Omental fat pad (tissue), 4 donors: Measurements from ENCODE around the gene NFKBIL1. TPM values are rescaled to one million over a fixed set of nuclear protein-coding genes. Genes with fewer than 3 reads are reported as not detected.

Experiments used
- ATAC-seq: fragments of 150-250 bp; one replicate; pipeline ENCODE4 v1.9.1; 2016; ENCODE audit warnings: mild to moderate bottlenecking, moderate library complexity; ENCODE audit not compliant: low FRiP score
- DNase-seq: peaks from one replicate; pipeline ENCODE4 v3.0.0-alpha.2; 2019; ENCODE audit warnings: low spot score
- total RNA-seq, 4 donors: library from RNA; depleted of rRNA; stranded (reverse); fragments of >200 nt; gene quantifications; one replicate each; pipeline ENCODE4 v1.1.0, GENCODE V29; 2016
- TF ChIP-seq, protein P1 (sequence below), 3 donors: fragments of 450-650 bp; IDR thresholded peaks; one replicate each; pipeline ENCODE4 v1.5.1; 2016 to 2017; ENCODE audit warnings: antibody characterized with exemption in 3 of 3, mild to moderate bottlenecking in 3 of 3, moderate library complexity in 2 of 3

Gene NFKBIL1
- total RNA-seq, 4 donors from 2014 or later, result 11.0 to 21.6 (median 16.3) TPM

DNA sequence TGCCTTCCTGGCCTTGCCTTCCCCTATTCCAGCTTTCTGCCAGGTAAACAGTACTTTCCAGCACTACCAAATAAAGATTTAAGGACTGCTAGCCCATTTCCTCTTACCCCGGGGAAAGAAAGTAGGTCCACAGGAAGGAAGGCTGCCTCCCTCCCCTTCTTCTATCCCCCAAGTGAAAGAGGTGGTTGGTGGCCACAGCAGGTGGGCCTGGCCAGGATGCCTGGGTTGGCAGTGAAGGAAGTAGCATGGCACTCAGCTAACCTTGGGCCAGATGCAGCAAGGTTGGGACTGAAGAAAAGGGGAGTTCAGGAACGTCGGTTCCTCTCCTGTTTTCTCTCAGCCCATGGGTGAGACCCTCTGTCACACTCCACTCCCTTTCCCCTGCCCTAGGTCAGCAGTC lies 8.9 kb downstream of the NFKBIL1 start:
- ATAC-seq, result no peak
- TF ChIP-seq, protein P1, sequence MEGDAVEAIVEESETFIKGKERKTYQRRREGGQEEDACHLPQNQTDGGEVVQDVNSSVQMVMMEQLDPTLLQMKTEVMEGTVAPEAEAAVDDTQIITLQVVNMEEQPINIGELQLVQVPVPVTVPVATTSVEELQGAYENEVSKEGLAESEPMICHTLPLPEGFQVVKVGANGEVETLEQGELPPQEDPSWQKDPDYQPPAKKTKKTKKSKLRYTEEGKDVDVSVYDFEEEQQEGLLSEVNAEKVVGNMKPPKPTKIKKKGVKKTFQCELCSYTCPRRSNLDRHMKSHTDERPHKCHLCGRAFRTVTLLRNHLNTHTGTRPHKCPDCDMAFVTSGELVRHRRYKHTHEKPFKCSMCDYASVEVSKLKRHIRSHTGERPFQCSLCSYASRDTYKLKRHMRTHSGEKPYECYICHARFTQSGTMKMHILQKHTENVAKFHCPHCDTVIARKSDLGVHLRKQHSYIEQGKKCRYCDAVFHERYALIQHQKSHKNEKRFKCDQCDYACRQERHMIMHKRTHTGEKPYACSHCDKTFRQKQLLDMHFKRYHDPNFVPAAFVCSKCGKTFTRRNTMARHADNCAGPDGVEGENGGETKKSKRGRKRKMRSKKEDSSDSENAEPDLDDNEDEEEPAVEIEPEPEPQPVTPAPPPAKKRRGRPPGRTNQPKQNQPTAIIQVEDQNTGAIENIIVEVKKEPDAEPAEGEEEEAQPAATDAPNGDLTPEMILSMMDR (IDR thresholded peaks at IDR 0.05), result no peak
- no peak for DNase-seq

DNA sequence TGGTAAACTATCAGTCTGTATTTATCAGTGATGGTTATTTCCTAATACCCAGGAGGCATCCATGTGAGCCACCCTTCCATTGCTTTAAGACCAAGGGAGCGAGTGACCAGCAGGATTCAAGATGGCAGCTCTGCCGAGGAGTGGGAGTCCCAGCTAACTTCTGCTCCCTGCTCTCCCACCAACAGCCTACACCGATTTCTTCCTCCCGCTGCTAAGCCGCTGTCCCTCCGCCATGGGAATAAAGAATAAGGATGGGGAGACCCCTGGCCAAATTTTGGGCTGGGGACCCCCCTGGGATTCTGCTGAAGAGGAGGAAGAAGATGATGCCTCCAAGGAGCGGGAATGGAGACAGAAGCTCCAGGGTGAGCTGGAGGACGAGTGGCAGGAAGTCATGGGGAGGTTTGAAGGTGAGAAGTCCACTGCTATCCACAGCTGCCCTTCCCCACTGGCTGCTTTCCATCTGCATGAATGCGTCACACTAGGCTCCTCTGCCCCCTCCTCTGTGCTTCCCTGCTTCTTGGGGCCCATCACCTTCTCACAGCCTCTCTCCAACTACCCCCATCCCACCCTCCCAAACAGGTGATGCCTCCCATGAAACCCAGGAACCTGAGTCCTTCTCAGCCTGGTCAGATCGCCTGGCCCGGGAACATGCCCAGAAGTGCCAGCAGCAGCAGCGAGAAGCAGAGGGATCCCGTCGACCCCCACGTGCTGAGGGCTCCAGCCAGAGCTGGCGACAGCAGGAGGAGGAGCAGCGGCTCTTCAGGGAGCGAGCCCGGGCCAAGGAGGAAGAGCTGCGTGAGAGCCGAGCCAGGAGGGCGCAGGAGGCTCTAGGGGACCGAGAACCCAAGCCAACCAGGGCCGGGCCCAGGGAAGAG lies 10.3 kb downstream of the NFKBIL1 start:
- DNase-seq (no peak), ATAC-seq (no peak)
- TF ChIP-seq, protein P1 (IDR thresholded peaks at IDR 0.05), result no peak

DNA sequence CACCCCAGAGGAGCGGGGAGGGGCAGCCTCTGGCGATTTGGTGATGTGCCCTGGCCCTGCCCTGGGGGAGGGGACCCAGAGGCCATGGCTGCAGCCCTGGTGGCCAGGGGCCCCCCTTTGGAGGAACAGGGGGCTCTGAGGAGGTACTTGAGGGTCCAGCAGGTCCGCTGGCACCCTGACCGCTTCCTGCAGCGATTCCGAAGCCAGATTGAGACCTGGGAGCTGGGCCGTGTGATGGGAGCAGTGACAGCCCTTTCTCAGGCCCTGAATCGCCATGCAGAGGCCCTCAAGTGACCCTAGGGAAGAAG lies 10.9 kb downstream of the NFKBIL1 start:
- DNase-seq (no peak), ATAC-seq (no peak)
- TF ChIP-seq, protein P1 (IDR thresholded peaks at IDR 0.05), result no peak

DNA sequence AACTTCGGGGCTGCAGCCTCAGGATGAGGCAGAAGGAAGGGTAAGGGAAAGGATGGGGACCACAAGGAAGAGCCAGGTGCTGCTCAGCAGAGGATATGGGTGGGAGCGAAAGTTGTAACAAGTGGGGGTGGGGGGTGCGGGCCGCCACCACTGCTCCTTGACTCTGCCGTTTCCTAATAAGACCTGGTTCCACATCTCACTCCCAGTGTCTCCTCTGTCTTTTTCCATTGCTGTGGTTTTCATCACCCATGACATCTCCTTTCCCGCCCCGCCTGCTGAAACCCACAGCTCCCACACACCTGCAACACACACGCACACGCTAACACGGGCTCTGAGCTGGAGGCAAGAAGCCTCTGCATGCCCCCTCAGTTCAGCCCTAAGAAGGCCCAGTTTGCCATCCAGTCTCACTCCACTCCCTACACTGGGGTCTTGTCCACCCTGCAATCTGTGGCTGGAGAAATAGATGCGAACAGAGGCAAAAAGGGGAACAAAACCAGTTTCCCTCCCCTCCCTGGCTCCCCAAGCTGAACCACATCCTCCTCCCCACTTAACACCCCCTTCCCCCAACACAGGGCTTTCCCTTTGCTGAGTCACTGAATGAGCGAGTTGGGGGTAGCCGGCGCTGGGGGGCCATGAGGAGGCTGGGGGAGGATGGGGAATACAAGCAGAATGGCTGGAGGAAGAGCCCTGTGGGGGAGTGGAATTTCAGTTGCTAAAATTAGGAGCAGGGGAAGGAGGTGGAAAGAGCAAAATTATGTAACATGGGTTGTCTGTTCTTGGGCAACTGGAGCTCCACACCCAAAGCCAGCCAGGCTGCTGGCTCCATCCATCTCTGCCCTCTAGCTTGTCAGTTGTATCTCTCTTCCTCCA lies 11.5 kb downstream of the NFKBIL1 start:
- ATAC-seq (peak; percentile 56), DNase-seq (no peak)

DNA sequence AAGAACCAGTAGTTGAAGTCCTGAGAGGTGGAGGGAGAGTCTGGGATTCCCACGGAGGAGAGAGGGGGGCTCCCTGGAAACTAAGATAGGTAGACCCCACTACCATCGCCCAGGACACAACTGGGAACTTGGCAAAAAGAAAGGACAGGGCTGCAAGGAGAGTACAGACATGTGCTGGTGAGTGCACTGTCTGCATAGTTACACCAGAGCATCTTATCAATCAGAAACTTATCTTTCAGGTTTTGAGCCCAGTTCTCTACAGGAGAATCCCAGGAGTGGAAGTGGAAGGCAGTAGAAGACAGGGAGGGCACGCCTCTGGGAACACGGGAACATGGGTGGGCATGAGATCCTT lies 12.2 kb downstream of the NFKBIL1 start:
- ATAC-seq (no peak), DNase-seq (no peak)
- TF ChIP-seq, protein P1 (IDR thresholded peaks at IDR 0.05), result no peak

More for the DNA sequence above, 11.5 kb downstream of the NFKBIL1 start:
- TF ChIP-seq, protein P1 (IDR thresholded peaks at IDR 0.05), result no peak

DNA sequence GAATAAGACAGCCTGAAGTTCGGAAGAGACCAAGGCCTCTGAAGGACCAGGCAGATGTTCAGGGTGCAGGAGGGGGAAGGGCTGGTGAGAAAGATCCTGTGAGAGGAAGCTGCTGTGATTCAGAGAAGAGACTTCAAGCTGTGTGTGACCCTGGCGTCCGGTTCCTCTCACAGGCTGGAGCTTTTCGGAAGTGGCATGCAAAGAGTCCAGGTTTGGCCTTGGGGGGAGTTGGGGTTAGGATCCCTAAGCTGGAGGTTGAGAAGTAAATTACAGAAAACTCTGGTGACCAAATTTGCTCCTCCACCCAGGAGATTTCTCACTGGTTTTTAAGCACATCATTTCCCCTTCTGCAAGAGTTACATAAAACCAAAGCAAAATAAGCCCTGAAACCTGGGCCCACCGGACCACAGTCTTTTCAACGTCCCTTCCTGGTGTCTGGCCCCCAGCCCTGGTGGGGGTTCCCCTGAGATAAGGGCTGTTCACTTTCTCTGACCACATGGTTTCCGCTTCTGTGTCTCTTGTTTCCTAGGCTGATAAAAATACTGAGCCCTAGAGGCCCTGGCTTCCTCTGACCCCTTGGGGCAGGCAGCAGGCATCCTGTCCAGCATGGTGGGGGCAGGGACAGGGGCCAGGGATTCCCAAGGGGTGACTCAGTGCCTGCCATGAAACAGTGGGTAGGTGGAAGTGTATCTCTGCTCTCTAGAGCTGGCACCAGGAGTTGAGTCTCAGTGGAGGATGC lies 12.7 kb downstream of the NFKBIL1 start:
- TF ChIP-seq, protein P1 (IDR thresholded peaks at IDR 0.05), result no peak
- DNase-seq (no peak), ATAC-seq (peak; percentile 56)
